Thoracic aorta (tissue), 2 donors: ENCODE data around the gene CNOT4. TPM values are rescaled to one million over a fixed set of nuclear protein-coding genes. Genes with fewer than 3 reads are reported as not detected.

ENCODE experiments used
- ATAC-seq: fragments of 150-250 bp; one replicate; pipeline ENCODE4 v1.8.0; 2017; ENCODE audit warnings: low read depth; ENCODE audit not compliant: insufficient number of reproducible peaks, low FRiP score
- DNase-seq: peaks from one replicate; pipeline ENCODE4 v3.0.0-alpha.2; 2020; ENCODE audit warnings: low spot score
- H3K27ac ChIP-seq, 2 donors: fragments of 200-600 bp; sonication (generic); 1 replicate in 1 of 2; 2 replicates in 1 of 2; pipeline ENCODE4 v1.5.1; 2016; ENCODE audit warnings: mild to moderate bottlenecking in 2 of 2, moderate library complexity in 2 of 2
- H3K27me3 ChIP-seq: fragments of 200-600 bp; sonication (generic); replicated peaks from 2 replicates; pipeline ENCODE4 v1.6.0; 2016; ENCODE audit warnings: mild to moderate bottlenecking; ENCODE audit not compliant: insufficient read depth
- H3K36me3 ChIP-seq: fragments of 200-600 bp; sonication (generic); one replicate; pipeline ENCODE4 v1.5.1; 2016
- H3K4me1 ChIP-seq, 2 donors: fragments of 200-600 bp; sonication (generic); 1 replicate in 1 of 2; 2 replicates in 1 of 2; pipeline versions ENCODE4 v1.5.1 to v1.6.0; 2016; ENCODE audit warnings: low read depth in 2 of 2, mild to moderate bottlenecking in 1 of 2; ENCODE audit not compliant: control insufficient read depth in 1 of 2
- H3K4me3 ChIP-seq: fragments of 200-600 bp; sonication (generic); 2 replicates; pipeline ENCODE4 v1.5.1; 2016; ENCODE audit warnings: mild to moderate bottlenecking
- H3K9me3 ChIP-seq: fragments of 200-600 bp; sonication (generic); 2 replicates; pipeline ENCODE4 v1.5.1; 2016
- CTCF ChIP-seq: fragments of 200-600 bp; sonication (generic); IDR thresholded peaks from one replicate; pipeline ENCODE4 v1.5.1; 2019; ENCODE audit warnings: antibody characterized with exemption
- total RNA-seq, 2 donors: library from RNA; depleted of rRNA; stranded (reverse); fragments of >200 nt; gene quantifications; one replicate each; pipeline versions ENCODE4 v1.1.0 to v1.2.3, GENCODE V29; 2016

Gene CNOT4
- total RNA-seq, 2 donors from 2014 or later, result 19.5 to 22.4 TPM

GRCh38 chr7:135317676-135318325 is 192.1 kb downstream of the CNOT4 start:
- H3K9me3 ChIP-seq, result no peaks in the 10 kb centered on the region
- no peak overlapping the region for H3K27ac ChIP-seq
- no peak overlapping the region for H3K4me3 ChIP-seq
- TF ChIP-seq CTCF, result no peak
- no peaks in the 10 kb centered on the region for H3K27me3 ChIP-seq
- H3K4me1 ChIP-seq, result peaks cover 0 to 18% of the 10 kb centered on the region in 2 donors
- no peaks in the 10 kb centered on the region for H3K36me3 ChIP-seq
- ATAC-seq (no peak), DNase-seq (no peak)

GRCh38 chr7:135316648-135317313 is 193.1 kb downstream of the CNOT4 start:
- Histone ChIP-seq H3K36me3 (no peaks in the 10 kb centered on the region), H3K27me3 (no peaks in the 10 kb centered on the region), H3K27ac (no peak overlapping the region), H3K9me3 (no peaks in the 10 kb centered on the region), H3K4me3 (no peak overlapping the region), H3K4me1 (peaks cover 0 to 18% of the 10 kb centered on the region in 2 donors)
- no peak for TF ChIP-seq CTCF
- DNase-seq (no peak), ATAC-seq (no peak)

GRCh38 chr7:135313971-135314370 is 195.9 kb downstream of the CNOT4 start:
- ATAC-seq (no peak), DNase-seq (no peak)
- TF ChIP-seq CTCF, result no peak
- no peaks in the 10 kb centered on the region for H3K9me3 ChIP-seq
- no peaks in the 10 kb centered on the region for H3K27me3 ChIP-seq
- no peak overlapping the region for H3K27ac ChIP-seq
- H3K36me3 ChIP-seq, result no peaks in the 10 kb centered on the region
- no peaks in the 10 kb centered on the region for H3K4me1 ChIP-seq
- no peak overlapping the region for H3K4me3 ChIP-seq

Other genes with a start within 250 kb of the CNOT4 start
- gene NUP205, start 47.8 kb upstream of the CNOT4 start, total RNA-seq, result 10 to 100 TPM; 28.3 to 30.1 TPM
- gene STMP1, start 152.4 kb upstream of the CNOT4 start, total RNA-seq, result 10 to 100 TPM; 15.7 to 48.5 TPM
- gene SLC13A4, start 218.1 kb upstream of the CNOT4 start, total RNA-seq, result 1 to 10 TPM; 2.0 to 2.1 TPM
- gene FAM180A, start 238.7 kb upstream of the CNOT4 start, total RNA-seq, result 100 to 1,000 TPM in 1 of 2 donors, 10 to 100 TPM in 1; 79.1 to 133 TPM